HG02678 (cell line): Measurements from ENCODE around the gene SPO11.

Source experiments
- ATAC-seq: cut with Tn5 transposase; IDR thresholded peaks from one replicate; pipeline ENCODE4 v1.9.1; 2021; ENCODE audit warnings: mild to moderate bottlenecking, moderate library complexity; ENCODE audit not compliant: unreplicated experiment

The SPO11 gene

DNA sequence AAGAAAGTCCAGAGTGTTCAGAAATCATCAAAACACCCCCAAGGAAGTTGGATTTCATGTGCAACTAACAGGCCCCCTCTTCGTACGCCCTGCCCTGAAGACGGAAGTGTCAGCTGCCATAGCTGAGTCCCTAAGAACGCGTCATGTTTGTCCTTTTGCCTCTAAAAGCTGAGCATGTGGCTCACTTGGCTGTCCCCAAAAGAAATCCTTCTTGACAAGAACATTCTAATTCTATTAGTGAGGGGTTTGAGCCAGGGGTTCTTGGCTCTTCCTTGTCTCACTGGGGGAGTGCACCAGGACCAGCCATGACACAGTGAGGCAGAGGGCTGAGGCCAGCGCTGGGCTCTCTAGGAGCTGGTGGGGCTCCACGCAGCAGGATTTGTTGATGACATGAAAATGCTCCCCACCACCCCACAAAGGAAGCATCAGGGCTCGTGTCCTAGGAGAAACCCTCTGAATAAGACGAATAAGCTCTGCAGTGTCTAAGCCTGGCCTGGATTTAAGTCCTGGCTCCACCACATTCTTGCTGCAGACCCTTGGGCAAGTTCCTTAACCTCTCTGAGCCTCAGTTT is 20.0 kb upstream of the SPO11 start:
- ATAC-seq = no peak

DNA sequence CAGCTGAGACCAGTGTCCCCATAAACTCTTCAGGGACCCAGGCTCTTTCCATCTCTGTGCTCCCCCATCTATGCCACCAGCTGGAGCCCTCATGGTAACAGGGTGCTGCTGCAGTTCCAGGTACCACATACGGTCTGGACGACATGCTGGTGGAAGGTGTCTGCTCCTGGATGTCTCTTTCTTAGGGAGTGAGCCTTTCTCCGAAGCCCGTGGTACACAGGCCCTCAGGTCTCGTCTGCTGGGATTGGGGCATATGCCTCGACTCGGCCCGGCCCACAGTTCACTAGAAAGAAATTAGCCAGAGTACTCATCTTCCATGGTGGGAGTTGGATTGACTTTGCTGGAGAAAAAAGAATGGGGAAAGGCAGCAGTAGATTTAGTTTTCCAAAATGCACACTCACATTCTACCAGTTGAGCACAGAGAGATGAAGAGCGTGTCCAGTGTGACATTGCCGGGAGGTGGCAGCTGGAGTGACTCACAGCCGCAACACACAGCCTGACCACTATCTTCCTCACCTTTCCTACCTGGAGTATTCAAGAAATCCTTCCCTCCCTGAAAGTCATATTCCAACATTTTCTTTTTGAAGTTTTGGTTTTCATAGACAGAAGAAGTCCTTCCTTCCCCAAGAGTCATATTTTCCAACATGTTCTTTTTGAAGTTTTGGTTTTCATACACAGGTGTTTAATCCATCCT is 18.6 kb upstream of the SPO11 start:
- ATAC-seq = no peak

DNA sequence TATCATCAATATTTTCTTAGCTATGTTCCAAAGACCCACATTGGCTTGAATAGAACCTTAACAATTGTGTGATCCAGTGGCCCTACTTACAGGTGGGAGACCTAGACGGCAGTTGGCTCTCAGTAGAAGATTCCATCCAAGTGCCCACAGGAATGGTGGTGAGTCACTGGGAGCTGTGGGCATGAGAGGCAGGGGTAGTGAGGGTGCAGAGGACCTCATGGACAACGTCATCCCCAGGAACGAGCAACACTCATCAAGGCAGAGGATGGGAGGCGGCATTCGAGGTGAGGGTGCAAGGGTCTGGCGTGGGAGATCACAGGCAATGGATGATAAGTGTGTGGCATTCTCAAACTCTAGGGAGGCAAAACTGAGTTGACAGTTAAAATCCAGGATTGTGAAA is 17.5 kb upstream of the SPO11 start:
- no peak for ATAC-seq

DNA sequence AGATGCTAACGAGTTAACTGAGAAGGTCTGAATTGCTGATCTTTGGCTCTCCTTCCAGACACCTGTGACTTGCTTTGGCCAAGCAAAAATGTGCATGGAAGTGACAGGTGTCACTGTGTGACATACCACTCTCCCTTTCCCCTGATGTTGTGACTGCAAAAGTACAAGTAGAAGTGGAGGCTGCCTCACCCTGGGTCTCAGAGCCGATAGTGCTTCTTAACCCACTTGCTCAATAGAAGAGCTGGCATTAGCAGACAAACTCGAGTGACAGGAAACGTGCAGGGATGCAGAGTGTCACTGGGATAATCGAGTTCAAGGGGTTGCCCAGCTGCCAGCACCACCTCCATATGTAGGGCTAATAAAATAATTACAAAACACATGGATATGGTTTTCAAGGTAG is 16.4 kb upstream of the SPO11 start:
- no peak for ATAC-seq

DNA sequence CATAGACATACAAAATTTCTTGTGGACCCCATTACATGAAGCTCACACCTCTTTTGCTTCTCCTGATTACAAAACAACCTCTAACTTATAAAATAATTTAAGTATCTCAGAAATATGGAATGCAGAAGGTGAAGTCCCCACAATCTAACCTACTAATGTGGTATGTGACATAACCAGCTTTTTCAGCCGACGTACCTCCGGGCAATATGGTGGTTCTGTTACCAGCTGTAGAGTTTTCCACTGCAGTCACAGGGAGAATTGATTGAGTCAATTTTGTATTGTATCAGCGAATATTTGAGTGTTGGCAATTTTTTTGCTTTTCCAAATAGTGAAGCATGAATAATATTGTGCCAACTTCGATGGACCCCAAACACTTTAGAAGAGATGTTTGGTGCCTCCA is 15.7 kb upstream of the SPO11 start:
- no peak for ATAC-seq

DNA sequence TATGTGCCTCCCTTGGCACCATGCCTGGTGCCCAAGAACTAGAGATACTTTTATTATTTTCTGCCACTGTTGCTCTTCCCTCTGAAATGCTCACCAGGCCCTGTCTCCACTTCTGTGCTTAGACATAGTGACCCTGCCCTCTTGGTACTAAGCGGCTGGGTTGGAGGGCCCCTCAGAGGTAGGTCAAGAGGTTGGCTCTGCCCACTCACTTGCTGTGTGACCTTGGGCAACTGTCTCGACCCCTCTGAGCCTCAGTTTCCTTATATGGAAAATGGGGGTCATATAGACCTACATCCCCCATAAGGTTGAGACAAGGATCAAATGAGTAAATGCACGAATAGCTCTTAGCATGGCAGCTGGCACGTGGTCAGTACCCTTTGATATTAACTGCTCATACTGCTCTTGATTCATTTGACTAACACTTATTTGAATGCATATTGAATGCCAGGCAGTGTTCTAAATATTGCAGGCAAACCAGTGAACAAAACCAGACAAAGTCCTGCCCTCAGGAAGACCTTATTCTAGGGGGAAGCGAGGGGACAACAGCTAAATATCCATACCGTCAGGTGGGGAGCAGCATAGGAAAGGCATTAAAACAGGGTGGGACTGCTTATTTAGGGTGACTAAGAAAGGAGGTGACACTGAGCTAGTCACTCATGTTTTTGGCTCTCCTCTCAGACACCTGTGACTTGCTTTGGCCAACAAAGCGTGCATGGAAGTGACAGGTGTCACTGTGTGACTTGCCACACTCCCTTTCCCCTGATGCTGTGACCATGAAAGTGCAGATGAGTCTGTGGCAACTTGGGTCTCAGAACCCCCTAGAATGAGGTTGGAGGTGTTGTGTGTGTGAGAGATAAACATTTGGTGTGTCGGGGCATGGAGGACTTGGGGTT is 14.3 kb upstream of the SPO11 start:
- no peak for ATAC-seq

DNA sequence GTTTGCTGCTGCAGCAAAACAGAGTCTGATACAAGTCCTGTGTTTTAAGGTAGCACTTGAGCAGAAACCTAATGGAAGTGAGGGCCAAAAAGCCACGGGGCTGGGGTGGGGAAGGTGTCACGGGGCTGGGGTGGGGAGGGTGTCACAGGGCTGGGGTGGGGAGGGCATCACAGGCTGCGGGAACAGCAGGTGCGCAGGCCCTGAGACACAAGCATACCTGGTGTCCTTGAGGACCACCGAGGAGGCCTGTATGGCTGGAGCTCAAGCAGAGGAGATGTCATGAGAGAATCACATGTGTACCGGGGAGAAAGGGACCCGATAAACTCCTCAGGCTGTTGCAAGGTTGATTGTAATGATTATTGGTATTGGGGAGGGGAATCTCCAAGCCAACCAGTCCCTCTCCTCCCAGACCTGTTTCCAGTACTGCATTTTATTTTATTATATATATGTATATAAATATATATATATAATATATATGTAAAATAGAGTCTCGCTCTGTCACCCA is 13.6 kb upstream of the SPO11 start:
- no peak for ATAC-seq

DNA sequence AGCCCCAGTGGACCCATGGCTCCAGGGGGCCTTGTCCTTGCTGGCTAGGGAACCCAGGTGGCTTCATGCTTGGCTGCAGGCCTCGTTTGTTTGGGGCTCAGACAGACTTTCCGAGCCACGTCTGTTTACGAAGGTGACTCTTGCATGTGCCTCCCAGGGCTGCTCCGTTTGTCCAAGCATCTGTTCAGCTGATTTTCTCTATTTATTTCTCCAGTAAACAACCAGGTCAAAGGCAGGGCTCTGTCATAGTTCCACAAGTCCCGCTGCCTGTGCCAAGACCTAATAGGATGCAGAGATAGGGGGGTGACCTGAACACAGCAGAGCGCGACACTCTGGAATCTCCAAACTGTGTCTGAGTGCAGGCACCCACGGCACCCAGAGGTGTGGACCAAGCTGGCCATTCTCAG is 12.8 kb upstream of the SPO11 start:
- ATAC-seq = no peak

DNA sequence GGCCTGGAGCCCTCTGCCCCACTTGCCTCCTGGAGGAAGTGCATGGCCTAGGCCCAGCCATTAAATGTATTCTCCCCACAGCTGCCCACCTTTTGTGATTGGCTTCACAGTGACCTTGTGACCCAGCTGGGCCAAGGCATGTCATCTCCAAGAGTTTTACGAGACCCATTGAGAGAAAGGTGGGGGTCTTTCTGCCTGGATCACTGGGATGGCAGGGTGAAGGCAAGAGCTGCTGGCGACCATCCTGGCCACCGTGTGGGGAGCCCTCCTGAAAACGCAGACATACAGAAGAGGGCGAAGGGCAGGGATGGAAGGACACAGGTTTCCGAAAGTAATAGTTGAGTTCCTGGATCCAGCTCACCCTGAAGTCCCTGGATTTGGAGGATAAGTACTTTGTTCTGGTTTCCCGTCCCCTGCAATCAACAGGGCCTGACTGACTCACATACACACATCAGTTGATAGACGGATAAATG is 12.3 kb upstream of the SPO11 start:
- ATAC-seq = no peak

DNA sequence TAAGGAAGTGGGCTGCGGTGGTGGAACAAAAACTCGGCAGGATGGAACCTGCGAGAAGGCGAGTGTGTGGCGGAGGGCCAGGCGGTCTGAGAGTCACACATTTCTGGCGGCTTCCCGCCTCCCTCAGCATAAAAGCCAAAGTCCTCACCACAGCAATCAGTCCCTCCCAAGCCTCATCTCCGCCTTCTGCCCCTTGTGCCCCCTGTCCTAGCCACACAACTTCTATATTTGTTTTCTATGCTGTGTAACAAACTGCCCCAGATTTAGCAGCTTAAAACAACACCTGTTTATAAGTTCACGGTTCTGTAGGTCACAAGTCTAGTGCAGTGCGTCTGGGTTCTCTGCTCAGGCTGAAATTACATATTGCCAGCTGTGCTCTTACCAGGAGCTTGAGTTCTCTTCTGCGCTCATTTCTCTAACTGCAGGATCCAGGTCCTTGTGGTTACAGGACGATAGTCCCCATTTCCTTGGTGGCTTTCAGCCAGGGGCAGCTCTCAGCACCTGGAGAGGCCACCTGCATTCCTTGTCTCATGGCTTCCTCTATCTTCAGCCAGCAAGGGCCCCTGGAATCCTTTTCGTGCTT is 11.7 kb upstream of the SPO11 start:
- no peak for ATAC-seq

DNA sequence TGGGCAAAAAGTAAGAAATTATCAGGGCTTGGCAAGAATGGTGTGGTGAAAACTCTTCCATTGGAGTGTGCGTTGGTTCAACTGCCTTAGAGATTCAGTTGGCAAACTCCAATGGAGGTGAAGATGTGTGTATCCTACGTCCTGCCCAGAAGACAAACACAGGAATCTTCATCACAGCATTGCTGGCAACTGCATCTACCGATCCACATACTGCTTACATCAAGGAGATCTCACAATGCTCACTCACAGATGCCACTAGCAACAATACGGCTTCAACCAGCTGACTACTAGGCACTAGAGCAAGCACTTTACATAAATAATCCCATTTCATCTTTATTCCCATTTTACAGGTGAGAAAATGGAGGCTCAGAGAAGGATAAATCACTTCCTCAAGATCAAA is 10.0 kb upstream of the SPO11 start:
- no peak for ATAC-seq

DNA sequence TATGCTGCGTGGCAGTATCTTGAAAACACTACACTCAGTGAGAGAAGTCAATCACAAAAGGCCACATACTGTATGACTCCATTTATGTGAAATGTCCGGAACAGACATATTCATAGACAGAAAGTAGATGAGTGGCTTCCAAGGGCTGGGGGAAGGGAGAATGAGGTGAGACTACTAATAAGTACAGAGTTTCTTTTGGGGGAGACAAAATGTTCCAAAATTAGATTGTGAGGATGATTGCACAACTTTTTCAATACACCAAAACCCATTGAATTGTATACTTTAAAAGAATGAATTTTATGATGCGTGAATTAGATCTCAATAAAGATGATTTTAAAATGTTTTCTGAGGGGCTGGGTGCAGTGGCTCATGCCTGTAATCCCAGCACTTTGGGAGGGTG is 9.2 kb upstream of the SPO11 start:
- no peak for ATAC-seq

DNA sequence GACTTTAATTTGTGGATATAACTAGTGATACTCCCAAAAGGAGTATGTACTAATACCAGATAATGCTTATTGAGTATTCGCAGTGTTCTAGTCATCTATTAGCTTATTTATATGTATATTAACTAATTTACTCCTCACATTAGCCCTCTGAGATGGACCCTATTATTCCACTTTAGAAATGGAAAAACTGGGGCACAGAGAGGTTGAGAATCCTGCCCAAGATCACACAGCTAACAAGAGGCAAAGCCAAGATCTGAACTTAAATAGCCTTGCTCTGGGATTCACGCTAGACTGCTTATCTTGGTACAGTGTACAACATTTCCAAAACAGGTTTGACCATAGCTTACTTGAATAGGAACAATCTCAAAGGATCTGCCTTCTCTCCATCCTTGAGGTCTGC is 8.5 kb upstream of the SPO11 start:
- ATAC-seq = no peak

DNA sequence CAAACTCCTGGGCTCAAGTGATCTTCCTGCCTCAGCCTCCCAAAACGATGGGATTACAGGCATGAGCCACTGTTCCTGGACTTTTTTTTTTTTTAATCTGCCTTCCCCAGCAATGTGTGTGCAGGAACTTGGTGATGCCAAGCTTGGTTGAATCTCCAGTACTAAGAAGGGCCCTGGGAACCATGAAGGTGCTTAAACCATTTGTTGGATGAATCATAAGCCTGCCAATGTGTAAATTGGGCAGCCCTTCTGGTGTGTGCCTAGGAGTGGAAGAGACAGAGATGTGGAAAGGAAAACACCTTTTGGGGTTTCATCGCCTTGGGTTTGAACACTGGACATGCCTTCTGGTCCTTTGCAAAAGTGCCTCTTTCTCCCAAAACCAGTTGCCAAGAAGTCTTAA is 7.1 kb upstream of the SPO11 start:
- ATAC-seq = no peak

DNA sequence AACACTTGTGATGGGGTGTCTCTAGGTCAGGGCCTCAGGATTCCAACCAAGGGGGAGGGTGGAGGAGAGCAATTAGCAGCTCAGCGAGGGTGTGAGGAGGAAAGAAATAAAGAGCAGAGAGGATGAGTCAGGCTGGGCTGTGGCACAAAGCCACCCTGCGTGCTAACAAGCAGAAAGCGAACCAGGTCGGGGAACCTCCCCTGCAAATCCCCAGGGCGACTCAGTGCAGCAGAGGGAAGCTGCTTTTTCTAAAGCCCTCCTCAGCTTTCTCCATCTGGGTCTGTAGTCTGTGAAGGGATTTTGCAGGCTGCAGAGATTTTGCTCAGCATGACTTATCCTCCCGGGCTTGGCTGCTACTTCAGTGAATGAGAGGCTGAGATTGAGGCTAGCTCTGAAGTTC is 6.6 kb upstream of the SPO11 start:
- no peak for ATAC-seq

DNA sequence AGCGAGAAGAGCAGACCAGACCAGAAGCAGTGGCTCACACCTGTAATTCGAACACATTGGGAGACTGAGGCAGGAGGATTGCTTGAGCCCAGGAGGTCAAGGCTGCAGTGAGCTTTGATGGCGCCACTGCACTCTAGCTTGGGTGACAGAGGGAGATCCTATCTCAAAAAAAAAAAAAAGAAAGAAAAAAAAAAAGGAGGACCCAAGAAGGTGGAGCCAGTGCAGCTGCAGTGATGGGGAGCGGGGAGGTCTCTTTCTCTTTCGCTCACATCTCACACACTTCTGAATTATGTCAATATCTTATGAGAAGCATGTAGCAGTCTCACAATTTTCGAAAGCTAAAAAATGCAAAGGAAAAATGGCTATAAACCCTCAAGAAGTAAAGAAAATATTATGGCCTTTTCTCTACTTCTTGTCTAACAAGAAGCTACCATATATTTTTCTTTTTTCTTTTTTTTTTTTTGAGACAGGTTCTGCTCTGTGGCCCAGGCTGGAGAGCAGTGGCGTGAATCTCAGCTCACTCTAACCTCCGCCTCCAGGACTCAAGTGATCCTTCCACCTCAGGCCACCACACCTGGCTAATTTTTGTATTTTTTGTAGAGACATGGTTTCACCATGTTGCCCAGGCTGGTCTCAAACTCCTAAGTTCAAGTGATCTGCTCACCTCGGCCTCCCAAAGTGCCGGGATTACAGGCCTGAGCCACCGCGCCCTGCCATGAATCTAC is 3.8 kb upstream of the SPO11 start:
- ATAC-seq = no peak

DNA sequence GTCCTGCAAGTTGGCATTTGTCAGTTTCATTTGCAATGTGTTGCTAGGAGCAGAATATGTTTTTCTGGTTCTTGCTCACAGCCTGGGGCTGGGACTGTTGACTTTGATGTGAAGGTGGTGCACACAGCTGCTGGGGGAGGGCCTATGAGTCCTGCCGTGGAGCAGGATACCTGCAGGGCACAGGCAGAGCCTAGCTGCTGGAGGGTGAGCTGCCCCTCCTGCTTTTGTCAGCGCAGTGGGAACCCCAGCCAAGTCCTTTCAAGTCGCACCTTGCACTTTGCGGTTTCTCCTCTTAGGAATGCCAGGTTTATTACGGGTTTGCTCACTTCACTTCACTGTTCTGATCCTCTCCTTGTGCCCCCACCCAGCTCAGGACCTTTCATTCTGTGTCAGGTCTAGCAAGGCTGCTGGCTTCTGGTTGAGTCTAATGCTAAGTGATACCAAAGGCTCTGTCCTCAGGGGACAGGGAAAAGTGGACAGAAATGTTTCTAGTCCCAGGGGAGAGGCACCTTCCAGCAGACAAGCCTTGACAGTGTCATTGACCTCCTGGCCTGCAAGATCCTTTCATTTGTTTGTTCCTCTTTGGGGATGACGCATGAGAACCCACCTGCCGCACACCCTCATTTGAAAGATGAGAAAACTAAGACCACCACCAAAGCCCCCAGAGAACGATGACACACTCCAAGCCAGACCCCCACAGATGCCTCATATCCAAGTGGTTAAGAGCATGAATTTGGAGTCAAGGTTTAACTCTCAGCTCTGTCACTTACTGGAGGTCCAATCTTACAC is 2.7 kb upstream of the SPO11 start:
- ATAC-seq = no peak

DNA sequence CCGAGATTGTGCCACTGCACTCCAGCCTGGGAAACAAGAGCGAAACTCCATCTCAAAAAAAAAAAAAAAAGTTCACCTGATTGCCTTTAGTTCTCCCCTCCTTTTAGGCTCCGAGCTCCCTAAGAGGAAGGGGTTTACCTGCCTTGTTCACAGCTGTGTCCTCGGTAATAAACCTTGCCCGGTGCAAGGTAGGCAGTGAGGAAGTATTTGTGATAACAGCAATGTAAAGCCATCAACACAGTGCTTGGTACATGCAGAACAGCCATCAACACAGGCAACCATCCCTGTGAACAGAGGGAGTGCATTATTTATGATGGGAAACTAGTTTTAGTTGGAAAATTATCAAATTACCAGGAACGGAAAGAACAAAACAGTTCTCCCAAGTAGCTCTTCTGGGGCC is 1.8 kb upstream of the SPO11 start:
- no peak for ATAC-seq

DNA sequence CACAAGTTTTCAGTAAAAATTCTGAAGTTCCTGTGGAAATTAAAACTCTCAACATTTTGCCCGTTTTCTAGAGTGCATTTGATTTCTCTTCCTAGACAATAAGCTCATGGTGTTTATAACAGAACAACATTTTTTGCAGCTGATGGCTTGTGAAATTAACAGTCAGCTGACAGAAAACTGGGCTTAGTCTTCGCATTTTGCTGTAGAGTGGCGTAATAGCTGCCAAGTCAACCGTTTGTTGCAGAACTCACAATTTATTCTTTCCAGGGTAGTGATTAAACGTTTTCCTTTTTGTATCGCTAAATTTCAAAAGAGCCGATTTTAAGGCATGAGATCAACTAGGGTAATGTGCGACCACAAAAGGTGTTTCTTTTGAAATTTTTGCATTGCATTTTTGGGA is 1.4 kb downstream of the SPO11 start:
- ATAC-seq = no peak
